Mesothelial cell of epicardium (in vitro differentiated cells): ENCODE data around the gene GSC. TPM values are rescaled to one million over a fixed set of nuclear protein-coding genes. Genes with fewer than 3 reads are reported as not detected.

Experiments used
- DNase-seq, 2 experiments: peaks; one replicate each; pipeline ENCODE4 v3.0.0; 2021; ENCODE audit warnings: low spot score in 2 of 2; ENCODE audit not compliant: unreplicated experiment in 2 of 2
- H3K27ac Mint-ChIP-seq: 2 replicates; pipeline ENCODE4 v1.8.0; 2021; ENCODE audit warnings: mixed read lengths
- H3K27me3 Mint-ChIP-seq: 2 replicates; pipeline ENCODE4 v1.8.0; 2021; ENCODE audit warnings: low read depth, mixed read lengths
- H3K36me3 Mint-ChIP-seq: 2 replicates; pipeline ENCODE4 v1.8.0; 2021; ENCODE audit warnings: mixed read lengths
- H3K4me1 Mint-ChIP-seq: 2 replicates; pipeline ENCODE4 v1.8.0; 2021; ENCODE audit warnings: mixed read lengths
- H3K4me3 Mint-ChIP-seq: 2 replicates; pipeline ENCODE4 v1.8.0; 2021; ENCODE audit warnings: mild to moderate bottlenecking, moderate library complexity, mixed read lengths
- H3K9me3 Mint-ChIP-seq: 2 replicates; pipeline ENCODE4 v1.8.0; 2021; ENCODE audit warnings: mixed read lengths
- total RNA-seq: library from RNA; stranded (reverse); gene quantifications from 3 replicates; pipeline ENCODE4 v1.2.1, GENCODE V29; 2021
- TF ChIP-seq, protein P1 (sequence below): fragments of 200-600 bp; sonication (generic); IDR thresholded peaks from one replicate; pipeline ENCODE4 v1.5.0; 2021; ENCODE audit warnings: antibody characterized with exemption; ENCODE audit not compliant: unreplicated experiment

Gene GSC
- total RNA-seq, 1 donor from 2014 or later, result 3.8 TPM

DNA sequence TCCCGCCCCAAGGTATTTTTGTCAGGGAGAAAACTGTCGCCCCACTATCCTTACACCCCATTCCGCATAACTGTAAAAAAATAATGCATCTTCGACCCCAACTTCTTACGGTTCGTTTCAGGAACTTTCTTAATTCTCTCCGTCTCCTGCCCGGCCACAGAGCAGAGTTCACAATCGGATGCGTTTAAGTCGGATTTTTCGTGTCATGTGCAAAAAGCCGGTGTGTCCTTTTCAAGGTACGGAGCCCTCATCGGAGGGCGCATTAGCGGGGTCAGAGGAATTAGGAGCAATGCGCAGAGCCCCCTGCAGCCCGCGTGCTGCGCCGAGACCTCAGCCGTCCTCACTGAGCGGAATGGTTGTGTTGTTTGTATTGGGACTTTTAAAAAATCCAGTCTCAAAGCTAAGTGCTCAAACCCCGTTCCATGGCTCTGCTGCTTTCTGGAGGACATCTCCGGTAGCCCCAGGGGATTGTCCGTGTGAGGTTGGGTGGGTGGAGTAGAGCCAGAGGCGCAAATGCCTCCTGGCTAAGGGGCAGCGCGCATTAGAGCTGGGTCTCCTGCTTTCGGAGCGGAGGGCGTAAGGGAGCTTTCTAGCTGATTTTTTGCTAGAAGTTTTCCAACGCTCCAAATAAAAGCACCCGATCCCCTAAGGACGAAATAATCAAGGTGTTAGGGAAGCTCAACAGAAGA is 3.9 kb upstream of the GSC start:
- Mint-ChIP-seq H3K4me1 (peaks cover 40% of the 10 kb centered on the region), H3K9me3 (no peaks in the 10 kb centered on the region), H3K4me3 (peak overlapping the region; percentile 36), H3K27ac (no peak overlapping the region), H3K36me3 (no peaks in the 10 kb centered on the region), H3K27me3 (peaks cover 96% of the 10 kb centered on the region)
- DNase-seq, result no peak
- TF ChIP-seq, protein P1, sequence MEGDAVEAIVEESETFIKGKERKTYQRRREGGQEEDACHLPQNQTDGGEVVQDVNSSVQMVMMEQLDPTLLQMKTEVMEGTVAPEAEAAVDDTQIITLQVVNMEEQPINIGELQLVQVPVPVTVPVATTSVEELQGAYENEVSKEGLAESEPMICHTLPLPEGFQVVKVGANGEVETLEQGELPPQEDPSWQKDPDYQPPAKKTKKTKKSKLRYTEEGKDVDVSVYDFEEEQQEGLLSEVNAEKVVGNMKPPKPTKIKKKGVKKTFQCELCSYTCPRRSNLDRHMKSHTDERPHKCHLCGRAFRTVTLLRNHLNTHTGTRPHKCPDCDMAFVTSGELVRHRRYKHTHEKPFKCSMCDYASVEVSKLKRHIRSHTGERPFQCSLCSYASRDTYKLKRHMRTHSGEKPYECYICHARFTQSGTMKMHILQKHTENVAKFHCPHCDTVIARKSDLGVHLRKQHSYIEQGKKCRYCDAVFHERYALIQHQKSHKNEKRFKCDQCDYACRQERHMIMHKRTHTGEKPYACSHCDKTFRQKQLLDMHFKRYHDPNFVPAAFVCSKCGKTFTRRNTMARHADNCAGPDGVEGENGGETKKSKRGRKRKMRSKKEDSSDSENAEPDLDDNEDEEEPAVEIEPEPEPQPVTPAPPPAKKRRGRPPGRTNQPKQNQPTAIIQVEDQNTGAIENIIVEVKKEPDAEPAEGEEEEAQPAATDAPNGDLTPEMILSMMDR, result no peak

DNA sequence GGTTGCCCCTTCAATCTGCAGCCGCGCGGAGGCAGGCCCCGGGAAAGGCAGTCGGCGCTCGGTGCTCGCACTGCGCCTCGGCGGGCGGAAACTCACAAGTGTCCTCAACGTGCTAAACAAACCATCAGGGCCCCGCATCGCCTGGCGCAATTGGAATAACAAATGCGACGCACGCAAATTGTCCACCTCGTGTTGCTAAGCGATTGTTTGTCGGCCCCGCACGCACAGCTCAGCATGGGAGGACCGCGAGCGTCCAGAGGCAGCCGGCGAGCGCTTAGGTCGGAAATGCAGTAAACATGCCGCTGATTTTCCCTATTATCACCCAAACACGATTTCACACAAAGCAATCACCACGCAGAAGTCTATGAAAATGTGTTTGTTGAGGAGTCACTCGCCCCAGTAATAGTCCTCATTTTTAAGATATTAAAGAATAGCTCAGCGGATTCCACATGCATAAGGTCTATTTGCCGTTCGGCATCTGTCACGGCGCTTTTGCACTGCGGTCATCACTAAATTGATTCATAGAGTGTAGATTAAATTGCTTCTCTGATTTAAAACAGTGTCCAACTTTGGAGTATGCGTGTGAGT is 3.2 kb upstream of the GSC start:
- Mint-ChIP-seq H3K27ac (no peak overlapping the region), H3K4me1 (peaks cover 44% of the 10 kb centered on the region), H3K4me3 (peak overlapping the region; percentile 36)

DNA sequence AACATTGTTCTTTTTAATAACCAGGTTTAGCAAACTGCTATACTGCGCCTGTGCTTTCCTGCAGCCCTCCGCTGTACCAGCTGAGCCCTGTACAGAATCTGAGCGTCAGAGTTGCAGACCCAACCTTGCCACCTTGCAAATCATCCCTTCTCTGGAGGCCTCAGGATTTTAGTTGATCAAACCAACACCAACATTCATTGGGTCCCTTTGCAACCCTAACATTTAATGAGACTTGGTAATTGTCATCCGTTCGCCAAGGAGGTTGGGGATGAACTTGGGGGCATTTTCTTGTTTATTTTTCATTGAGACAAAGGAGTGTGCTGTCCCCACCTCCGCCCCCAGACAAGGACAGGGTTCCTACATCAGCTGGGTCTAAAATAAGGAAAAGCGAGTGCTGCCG is 2.6 kb upstream of the GSC start:
- TF ChIP-seq, protein P1, result no peak
- H3K4me3 Mint-ChIP-seq, result no peak overlapping the region
- no peaks in the 10 kb centered on the region for H3K36me3 Mint-ChIP-seq
- peaks cover 47% of the 10 kb centered on the region for H3K4me1 Mint-ChIP-seq
- no peak overlapping the region for H3K27ac Mint-ChIP-seq
- H3K27me3 Mint-ChIP-seq, result peaks cover 96% of the 10 kb centered on the region
- DNase-seq, result no peak
- no peaks in the 10 kb centered on the region for H3K9me3 Mint-ChIP-seq

More for the DNA sequence above, 3.2 kb upstream of the GSC start:
- H3K27me3 Mint-ChIP-seq, result peaks cover 96% of the 10 kb centered on the region
- peak in 1 of 2 experiments; percentile 43 for DNase-seq
- no peaks in the 10 kb centered on the region for H3K36me3 Mint-ChIP-seq
- TF ChIP-seq, protein P1, result no peak
- no peaks in the 10 kb centered on the region for H3K9me3 Mint-ChIP-seq

DNA sequence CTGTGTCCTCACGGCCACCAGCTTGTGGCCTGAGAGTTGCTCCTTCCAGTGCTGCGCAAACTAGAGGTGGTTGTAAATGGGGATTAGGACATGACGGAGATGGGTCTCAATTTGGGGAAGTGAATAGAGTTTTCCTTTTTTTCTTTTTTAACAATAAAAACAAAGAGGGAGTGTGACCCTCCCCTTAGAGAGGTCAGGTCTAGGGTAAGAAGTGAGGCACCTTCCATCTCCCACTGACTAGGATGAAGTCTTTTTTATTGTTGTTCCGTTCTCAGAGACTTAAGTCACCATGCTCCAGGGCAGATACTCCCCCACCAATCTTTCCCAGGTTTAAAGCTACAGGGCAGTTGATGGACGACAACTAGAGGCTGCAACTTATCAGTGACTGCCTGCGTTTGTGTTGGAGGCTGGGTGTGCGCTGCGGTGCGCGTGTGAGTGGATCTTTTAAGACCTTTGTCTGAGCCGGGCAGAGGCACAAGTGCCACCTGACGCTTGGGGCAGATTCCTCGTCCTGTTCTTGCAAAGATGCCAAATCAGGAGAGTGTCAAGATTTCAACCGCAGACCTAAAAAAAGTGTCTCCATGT is 2.1 kb upstream of the GSC start:
- TF ChIP-seq, protein P1, result no peak
- Mint-ChIP-seq H3K4me1 (peaks cover 47% of the 10 kb centered on the region), H3K27ac (no peak overlapping the region), H3K36me3 (no peaks in the 10 kb centered on the region), H3K27me3 (peaks cover 96% of the 10 kb centered on the region), H3K4me3 (peak overlapping the region; percentile 33), H3K9me3 (no peaks in the 10 kb centered on the region)
- no peak for DNase-seq

DNA sequence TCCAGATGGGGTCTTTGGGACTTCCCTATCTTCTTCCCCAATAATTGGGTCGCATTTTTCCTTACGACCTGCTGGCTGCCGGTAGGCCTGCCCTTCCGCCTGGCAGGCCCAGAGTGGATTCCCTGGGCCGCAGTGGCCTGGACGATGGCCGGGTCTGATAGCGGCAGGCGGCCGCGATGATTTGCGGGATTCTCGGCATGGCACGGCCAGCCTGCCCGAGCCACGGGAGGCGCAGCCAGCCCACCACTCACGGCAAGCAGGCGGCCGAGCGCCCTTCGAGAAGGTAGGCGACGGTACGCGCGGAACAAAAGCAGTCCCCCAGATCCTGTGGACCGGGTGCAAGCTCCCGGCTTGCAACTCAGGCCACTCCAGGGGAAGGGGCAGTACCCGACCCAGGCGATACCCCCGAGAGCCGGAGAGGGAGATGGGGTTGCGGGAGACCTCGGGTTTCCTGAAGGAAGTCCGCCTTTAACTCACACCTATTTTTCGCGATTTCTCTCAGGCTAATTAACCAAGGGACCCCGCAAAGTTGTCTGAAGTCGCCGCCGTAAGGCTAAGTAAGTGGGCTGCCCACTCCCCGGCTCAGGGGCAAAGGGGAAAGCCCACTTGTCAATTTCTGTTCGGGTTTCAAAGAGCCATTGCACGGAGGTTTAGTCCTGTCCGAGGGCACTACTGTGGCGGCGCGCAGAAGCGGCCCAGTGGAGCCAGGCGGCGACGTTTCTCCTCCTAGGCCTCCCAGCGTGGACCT is 1.4 kb upstream of the GSC start:
- no peaks in the 10 kb centered on the region for H3K9me3 Mint-ChIP-seq
- DNase-seq, result no peak
- peaks cover 96% of the 10 kb centered on the region for H3K27me3 Mint-ChIP-seq
- H3K4me1 Mint-ChIP-seq, result peaks cover 47% of the 10 kb centered on the region
- no peak overlapping the region for H3K27ac Mint-ChIP-seq
- peak overlapping the region; percentile 14 for H3K4me3 Mint-ChIP-seq
- TF ChIP-seq, protein P1, result no peak
- H3K36me3 Mint-ChIP-seq, result no peaks in the 10 kb centered on the region
